Fibroblast of the conjunctiva (primary cell): ENCODE results near the gene PACRGL.

Source experiments
- DNase-seq: peaks from one replicate; pipeline ENCODE4 v3.0.0-alpha.2; 2010; ENCODE audit warnings: low read depth

PACRGL gene

DNA sequence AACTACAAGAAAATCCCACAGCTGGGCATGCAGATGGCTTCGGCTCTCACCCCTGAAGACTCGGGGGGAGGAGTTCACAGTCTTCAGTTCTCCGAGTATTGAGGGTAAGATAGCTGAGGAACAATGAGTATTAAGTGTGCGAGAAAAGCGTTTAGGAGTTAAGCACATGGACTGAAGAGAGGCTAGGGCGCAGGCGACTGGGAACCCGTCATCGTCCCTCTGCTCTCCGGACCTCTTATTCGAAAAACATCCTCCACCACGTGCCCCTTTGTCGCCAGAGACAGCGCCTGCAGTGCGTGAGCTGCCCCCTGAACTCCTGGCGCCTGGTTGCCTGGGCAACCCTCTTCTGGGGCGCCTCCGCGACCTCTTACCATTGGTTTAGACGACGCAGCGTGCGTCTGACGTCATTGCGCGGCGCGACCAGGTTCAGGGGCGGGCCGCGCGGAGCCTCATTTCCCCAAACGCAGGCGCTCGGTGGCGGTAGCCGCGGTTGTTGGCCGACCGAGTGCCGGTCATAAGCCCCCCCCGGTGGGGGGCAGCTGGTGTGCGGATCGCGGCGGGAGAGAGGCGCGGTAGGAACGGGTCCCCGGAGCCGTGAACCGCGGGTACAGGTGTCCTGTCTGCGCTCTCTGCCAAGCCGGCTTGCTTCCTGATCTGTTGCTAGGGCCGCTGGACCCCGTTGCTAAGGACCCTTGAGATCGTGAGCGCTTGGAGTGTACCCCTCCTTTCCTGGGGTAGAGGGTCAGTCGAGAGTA, at the start of gene PACRGL:
PACRGL (plus strand) TSS at position 452 of the 755 bp plus-strand sequence. CDS start 4,024 bp downstream, outside the sequence.
- DNase-seq, result peak; percentile 91

DNA sequence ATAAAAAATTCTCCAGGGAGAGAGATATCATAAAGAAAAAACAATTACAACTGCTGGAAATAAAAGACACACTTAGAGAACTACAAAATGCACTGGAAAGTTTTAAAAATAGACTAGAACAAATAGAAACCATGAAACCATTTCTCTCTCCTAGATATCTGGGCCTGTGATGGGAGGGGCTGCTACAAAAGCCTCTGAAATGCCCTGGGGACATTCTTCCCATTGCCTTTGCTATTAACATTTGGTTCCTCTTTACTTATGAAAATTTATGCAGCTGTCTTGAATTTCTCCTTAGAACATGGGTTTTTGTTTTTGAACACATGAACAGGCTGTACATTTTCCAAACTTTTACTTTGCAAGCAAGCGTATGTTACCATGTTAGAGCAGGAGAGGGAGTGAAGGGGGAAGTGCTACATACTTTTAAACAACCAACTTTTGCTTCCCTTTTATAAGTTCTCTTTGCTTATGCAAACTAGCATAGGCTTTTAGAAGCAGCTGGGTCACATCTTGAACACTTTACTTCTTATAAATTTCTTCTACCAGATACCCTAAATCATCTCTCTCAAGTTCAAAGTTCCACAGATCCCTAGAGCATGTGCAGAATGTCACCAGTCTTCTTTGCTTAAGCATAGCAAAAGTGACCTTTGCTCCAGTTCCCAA, 47.9 kb upstream of the PACRGL start:
- no peak for DNase-seq

DNA sequence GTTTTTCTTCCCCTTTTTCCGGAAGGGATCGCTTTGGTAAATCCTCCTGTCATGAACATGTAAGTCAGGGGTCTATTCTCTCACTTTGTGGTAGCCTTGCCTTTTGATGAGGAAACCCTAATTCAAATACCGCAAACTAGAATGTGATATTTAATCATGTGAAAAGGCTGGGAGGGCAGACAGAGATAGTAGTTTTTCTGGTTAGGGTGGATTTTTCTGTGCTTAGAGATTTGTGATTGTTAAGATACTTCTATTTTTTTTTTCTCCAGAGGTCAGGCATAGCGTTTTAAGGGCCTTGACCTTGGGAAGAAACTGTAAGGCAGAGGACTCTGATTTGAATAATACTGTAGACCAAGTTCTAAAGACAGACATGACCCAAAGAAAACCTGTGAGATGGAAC, 41.8 kb upstream of the PACRGL start:
- no peak for DNase-seq

DNA sequence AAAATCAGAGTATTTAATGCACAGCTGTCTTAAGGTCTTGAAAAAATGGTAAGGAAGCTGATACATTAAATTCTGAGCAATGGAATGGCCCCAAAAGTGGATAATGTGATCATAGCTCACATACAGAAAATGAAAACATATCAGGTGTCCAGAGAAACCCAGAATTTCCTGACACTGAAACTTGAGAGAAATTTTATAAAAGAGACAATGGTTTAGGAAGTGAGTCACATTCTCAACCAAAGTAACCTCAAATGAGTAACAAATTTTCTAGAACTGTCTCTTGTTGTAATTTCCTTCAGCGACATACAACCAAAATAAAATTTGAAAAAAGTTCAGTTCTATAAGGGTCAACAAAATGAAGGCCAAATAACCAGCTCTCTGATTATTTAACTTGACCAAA, 37.4 kb upstream of the PACRGL start:
- no peak for DNase-seq

DNA sequence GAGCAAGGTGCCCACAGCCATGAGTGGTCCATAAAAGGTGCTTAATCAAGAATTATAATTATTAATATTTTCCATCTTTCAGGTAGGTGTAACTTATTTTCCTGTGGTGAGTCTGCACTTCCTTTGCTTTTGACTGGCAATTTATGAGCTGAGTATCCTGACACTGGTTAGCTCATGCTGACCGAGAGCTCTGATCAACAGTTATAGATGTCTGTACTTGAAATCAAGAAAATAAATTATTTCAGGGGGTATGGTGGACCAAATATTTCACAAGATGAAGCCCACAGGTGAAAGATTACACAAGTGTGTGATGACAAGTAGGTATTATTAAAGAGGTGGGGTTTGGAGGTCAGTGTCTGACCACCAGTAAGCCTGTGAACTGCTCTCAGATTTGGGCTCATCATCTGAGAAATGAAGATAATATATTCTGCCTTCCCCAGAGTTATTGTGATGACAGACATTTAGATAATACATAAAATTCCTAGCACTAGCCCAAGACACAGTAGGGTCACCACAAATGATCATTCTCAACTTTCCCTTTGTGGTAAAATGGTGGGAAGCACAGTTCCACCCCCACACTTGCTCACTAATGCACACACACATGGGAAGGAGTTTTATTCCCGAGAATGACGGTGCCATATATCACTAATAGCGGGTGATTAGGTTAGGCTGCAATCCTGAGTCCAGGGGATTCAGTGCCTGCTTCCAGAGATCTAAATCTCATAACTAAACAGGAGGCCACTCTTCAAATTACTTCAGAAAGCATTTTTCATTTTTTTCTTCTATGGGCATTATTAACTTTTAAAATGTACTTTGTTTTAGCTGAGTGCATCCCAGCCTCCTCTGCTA, 34.0 kb upstream of the PACRGL start:
- no peak for DNase-seq

DNA sequence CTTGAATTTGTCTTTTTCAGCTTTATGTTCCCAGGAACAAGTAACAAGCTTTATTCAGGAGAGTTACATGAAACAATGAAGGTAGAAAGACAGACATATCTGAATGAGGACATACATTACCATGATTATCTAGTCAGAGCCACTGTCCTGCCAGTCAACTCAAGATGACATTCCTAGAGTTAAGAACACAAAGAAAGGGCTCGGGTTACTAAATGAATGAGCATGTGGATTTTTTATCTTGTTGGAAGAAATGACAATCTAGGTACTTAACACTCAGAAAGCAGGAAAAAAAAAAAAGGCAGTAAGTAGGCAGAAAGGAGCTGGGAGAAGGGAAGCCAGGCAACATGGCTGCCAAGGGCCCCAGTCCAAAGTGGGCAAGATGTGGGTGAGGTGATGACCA, 28.0 kb upstream of the PACRGL start:
- no peak for DNase-seq

DNA sequence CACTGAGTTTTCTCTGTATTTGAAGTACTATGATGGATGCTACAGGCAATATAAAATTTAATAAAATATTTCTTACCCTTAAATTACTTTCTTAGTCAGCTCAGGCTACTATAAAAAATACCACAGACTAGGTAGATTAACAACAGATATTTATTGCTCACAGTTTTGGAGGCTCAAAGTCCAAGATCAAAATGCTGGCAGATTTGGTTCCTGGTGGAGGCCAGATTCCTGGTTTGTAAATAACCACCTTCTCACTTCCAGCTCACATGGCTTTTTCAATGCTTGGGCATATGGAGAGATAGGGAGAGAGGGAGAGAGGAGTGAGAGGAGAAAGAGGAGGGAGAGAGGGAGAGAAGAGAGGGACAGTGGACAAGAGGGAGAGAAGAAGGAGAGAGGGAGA, 24.5 kb upstream of the PACRGL start:
- DNase-seq, result no peak

DNA sequence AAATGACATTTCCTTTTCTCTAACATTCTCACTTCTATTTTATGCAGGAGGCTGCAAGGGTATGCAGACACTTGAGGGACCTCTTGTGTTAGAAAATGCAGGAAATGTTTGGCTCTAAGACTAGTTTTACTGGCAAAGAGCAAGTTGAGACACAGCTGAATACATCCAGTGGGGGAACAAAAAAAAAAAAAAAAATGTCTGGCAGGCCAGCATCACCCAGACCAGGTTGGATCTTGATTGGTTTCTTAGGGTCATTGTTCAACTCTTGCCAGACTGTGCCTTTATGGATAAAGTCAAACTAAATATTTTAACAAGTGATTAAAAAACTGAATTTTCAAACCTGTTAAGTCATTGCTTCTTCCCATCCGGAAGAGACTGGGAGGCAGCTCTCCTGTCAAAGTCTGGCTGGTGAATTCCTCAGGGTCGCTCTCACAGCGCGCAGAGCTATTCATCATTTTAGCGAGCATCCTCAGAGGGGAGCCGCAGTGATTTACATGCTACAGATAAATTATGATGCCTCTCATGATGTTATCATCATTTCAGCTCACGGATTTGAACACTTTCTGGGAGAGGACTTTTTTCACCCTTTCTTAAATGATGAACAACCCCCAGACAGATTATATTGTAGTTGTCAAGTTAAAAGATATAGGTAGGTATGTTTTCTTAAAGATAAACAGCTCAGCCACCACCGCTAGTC, 23.6 kb upstream of the PACRGL start:
- DNase-seq, result no peak

DNA sequence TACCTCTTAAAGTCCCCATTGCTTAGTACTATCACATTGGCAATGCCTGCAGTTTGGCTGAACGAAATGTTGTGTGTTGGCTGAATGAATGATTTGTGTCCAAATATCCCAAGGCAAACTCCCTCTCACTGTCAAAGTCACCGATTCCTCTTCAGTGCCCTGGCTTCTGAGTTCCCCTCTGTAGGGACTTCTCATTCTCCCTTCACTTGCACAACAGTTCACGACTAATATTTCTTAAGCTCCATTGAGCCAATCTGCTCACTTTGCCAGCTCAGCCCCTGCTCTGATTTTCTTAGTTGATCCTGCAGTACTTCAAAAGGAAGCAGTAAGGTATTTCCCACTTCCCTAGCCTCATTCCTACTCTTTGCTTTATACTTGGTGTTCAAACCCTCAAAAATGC, 21.9 kb upstream of the PACRGL start:
- no peak for DNase-seq

DNA sequence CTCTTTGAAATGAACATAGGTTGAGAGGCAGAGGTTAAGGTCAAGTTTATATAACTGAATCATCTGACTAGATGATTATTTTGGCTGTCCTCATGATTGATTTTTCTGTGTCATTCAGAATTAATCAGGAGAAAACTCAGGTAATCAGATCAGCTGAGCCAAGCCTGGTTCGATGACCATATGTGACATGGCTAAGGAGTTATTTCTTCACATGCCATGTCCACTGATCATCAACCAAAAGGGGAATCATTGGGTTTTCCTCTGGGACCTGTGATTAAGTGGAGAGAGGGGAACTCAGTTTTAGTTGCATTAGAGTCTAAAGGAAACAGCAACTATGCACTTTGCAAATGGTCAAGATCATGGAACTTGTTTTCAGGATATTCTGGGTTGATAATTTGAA, 20.3 kb upstream of the PACRGL start:
- no peak for DNase-seq

DNA sequence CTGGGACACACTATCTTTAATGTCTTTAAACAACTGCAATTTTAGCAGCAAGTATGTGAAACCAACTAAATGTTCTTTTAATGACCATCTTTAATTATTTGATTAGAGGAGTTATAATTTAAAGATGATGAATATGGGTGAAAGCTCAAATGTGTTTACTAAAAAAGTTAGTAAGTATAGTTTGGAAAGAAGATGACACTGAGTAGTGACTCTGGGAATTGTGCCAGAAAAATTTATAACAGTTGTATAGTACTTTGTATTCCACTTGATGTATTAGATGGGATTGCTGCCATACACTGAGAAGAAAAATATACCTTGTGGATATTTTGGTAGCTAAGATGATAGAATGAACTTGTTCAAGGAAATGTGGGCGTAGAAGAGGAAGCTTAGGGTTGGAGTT, 19.5 kb upstream of the PACRGL start:
- no peak for DNase-seq

DNA sequence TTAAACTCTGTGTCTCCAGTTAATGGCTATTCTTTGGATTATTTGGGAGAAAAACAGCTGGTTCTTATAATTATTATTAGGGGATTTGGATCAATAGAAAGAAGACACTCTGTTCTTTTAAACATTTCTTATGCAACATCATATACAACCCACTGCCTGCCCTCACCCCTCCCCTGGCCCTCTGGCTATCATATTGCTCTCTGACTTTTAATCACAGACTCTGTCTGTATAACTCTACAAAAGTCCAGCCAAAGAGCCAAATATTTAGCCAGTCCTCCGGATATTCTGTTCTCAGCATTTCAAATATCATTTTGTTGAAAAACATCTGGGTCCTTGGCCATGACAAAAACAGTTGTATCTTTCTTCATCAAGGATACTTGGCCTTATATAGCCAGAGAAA, 19.0 kb upstream of the PACRGL start:
- DNase-seq, result no peak

DNA sequence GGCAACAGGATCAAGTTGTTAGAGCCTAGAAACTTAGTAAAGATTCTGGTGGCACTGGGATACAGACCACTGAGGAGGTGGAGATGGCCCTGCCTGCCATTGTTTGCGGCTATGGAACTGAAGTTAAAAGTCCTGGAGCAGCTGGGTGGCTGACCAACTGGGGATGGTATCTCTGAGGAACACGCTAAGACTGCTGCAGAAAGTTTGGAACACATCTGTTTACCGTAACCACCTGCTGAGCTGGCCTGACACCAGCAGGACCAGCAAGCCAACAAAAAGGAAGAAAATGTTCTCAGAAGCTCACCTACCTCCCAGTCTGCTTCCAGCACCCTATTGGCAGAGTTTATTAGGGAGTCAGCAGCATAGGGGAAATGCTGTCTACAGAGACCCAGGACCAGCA, 17.4 kb upstream of the PACRGL start:
- no peak for DNase-seq

DNA sequence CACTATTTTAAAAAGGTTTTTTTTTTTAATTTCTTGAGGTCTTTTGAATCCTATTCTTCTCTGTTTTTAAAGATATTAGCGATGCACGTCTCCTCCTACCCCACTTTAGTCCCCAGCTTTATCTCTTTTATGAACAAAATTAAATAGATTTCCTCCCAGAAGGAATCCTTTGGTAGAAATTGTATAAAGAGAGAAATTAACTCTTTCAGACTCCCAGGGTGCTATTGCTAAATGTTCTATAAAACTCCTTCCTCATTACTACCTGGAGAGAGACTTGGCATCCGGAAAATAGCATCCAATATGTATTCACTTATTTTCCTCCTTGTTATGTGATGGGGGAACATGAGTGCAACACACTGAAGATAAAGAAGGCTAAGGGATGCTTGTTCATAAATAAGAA, 16.5 kb upstream of the PACRGL start:
- no peak for DNase-seq

DNA sequence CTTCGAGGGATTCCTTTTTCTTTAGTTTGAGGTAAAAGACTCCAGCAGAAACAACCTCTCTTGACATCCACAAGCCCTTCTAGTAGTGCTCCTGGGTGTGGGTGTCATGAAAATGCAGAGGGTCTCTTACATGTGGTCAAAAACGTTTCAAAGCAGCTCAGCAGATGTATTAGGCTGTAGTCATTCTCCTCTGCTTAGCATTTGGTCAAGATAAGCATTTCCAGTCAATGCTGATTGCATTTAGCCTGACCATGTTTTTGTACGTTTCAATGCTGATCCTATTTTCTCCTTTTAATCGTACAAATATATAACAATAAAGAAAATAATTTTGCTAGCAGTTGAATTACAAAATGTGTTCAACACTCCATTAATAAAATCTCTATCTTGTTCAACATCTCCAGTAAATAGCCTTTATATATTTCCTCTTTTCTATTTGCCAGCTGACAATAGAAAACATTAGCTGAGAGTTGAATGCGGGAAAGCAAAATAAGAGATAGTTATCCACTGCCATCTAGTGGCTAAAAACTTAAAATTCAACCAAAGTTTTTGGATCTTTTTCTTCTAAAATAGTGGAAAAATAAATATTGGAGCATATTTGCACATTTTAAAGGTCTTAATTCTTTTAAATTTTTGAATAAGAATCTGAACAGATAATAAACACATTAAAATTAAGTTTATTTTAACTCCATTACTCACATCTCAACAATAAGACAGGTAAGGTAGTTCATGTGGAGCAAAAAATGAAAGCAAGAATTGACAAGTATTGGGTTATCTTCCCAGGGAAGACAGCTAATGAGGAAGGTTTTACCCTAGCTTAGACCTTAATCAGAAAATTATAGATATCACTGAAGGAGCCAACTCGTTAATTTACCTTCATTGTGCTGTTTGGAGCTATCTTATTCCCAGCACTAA, 15.2 kb upstream of the PACRGL start:
- DNase-seq, result no peak

DNA sequence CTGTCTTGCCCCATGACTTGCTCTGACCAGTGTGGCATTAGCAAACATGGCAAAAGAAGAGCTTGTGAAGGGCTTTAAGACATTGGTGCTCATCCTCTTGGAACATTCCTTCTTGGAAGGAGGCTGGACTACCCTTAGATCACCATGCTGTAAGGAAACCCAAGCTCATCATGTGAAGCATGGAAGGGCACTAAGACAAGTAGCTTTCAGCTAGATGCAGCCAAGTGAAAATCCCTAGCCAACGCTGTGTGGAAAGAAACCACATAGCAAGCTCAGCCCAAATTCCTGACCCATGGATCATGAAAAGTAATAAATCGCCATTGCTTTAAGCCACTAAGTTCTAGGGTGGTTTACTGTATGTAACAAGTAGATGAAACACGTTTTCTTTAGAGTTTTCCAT, 12.4 kb upstream of the PACRGL start:
- DNase-seq, result no peak

DNA sequence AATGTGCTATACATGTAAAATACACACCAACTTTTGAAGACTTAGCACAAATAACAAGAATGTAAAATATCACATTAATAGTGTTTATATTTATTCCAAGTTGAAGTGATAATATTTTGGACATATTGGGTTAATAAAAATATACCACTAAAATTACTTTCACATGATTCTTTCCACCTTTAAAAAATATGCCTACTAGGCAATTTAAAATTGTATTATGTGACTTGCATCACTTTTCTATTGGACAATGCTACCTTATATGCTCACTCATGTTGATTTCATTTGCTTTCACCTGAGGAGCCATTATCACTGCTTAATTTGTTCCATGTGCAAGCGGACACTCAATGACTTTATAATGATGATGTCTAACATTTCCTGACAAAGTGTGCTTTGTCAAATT, 3.4 kb upstream of the PACRGL start:
- DNase-seq, result no peak

DNA sequence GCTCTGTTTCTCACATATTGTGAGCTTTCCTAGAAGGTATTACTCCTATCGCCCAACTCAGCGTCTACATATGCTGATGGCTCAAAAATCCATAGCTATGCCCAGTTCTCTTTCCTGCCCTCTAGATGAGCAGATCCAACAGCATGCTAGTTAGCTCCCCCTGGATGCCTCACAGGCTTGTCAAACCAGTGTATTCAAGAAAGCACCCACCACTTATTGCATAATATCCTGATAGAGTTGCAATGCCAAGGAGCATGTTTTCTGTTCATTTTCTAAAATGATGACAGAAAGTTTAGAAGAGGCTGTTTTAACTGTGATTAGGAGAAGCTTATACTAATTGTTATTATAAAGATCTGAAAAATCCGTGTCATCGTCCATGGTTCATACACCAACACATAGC, 1.9 kb upstream of the PACRGL start:
- no peak for DNase-seq

DNA sequence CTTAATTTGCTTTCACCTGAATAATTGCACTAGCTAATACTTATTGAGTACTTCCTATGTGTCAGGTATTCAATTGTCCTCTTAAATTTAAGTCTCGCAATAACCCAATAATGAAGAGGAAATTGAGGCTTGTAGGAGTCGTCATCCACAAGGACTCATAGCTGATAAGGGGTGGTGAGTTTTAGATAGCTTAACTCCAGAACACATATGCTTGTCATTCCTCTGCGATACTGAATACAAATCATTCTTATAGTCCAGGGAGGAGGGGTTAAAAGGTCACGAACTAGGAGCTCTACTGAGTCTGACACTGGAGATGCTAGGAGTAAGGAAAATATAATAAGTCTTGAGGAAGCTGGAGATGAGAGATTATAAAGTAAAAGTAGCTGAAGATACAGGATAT, 1.4 kb upstream of the PACRGL start:
- DNase-seq, result no peak

DNA sequence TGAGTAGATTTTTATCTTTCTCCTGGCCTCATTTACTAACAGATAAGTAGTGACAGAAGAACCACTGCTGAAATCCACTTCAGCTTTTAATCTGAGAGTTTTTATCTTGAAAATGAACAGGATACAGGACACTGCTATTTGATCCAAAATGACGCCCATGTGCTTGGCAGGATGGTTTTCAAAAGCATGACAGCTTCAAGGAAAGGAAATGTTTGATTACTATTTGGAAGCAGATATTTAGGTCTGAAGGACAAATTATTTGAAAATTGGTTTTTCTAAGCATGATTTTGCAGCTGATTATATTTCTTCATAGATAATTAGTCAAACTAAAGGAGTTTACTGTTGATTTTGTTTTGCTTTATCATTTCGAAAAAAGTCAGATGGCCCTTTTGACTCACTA, 11.1 kb downstream of the PACRGL start:
- no peak for DNase-seq

DNA sequence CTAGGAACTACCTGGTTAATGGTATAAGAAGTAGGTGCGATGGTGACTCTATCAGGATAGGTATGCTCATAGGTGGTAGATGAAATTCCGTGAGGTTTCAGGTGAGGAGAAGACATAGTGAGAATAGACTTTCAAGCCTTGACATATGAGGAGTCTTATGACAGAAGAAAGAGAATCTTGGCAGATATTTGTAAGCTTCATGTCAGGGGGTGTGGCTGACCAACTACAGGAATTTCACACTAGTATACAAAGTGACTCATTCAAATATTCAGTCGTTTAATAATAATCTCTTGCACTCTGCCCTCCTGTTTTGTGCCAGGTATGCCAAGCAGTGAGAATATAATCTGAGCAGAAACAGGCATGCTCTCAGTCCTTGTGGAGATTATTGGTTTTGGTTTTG, 22.8 kb downstream of the PACRGL start:
- DNase-seq, result no peak
